GM12878 (cell line): ENCODE data around the gene ZNF680. TPM values are rescaled to one million over a fixed set of nuclear protein-coding genes. Genes with fewer than 3 reads are reported as not detected.

ENCODE experiments used
- ATAC-seq: fragments of 200-7000 bp; cut with Tn5 transposase; 3 replicates; pipeline ENCODE4 v1.9.1; 2020; ENCODE audit warnings: mild to moderate bottlenecking, moderate library complexity
- BruUV-seq: library from RNA; stranded (reverse); fragments of 400-500 nt; replicated peaks from 2 replicates; lab custom pipeline; 2021; lab: Mats Ljungman, UMichigan
- CTCF ChIA-PET: fragments of 300-600 bp; sonication (Branson Sonifier 250); formaldehyde crosslinking; extraction: SDS; loops from one replicate; lab custom pipeline; 2021; ENCODE audit warnings: inconsistent platforms; lab: Yijun Ruan, JAX
- POLR2A ChIA-PET: fragments of 350-600 bp; formaldehyde crosslinking; extraction: SDS; loops from one replicate; lab custom pipeline; 2021; ENCODE audit warnings: inconsistent platforms; lab: Charles Lee
- RAD21 ChIA-PET: fragments of 300-600 bp; sonication (Branson Sonifier 250); formaldehyde crosslinking; loops from one replicate; lab custom pipeline; 2023; ENCODE audit warnings: antibody characterized with exemption; ENCODE audit not compliant: unreplicated experiment; lab: Charles Lee
- SMC1A ChIA-PET: fragments of 300-600 bp; sonication (Branson Sonifier 250); formaldehyde crosslinking; loops from one replicate; lab custom pipeline; 2023; ENCODE audit not compliant: unreplicated experiment, uncharacterized antibody; lab: Charles Lee
- DNase-seq: peaks from one replicate; pipeline ENCODE4 v3.0.0-alpha.2; 2011; ENCODE audit warnings: low read depth, low spot score
- FAIRE-seq: peaks from 3 replicates; lab custom pipeline; 2011; peaks lifted over from hg19 to GRCh38; lab: Jason Lieb, UNC
- H2AFZ ChIP-seq: 2 replicates; pipeline ENCODE4 v1.6.0; 2011; ENCODE audit warnings: low read depth, low read length, control low read depth; ENCODE audit not compliant: control insufficient read depth
- H3K27ac ChIP-seq: 2 replicates; pipeline ENCODE4 v1.5.1; 2011; ENCODE audit warnings: control low read depth; ENCODE audit not compliant: control insufficient read depth, insufficient read depth
- H3K27me3 ChIP-seq, 2 experiments: replicated peaks in 1 of 2; 2 replicates each; pipeline versions ENCODE4 v1.6.0 to v1.6.1; 2011; ENCODE audit warnings: low read length in 1 of 2; ENCODE audit not compliant: control insufficient read depth in 2 of 2, insufficient read depth in 2 of 2
- H3K36me3 ChIP-seq, 2 experiments: 2 replicates each; pipeline ENCODE4 v1.5.1; 2011; ENCODE audit warnings: low read length in 1 of 2; ENCODE audit not compliant: control insufficient read depth in 2 of 2, insufficient read depth in 2 of 2
- H3K4me1 ChIP-seq: 2 replicates; pipeline ENCODE4 v1.6.1; 2011; ENCODE audit warnings: mild to moderate bottlenecking, low read length, moderate library complexity, mixed read lengths; ENCODE audit not compliant: control insufficient read depth, insufficient read depth
- H3K4me2 ChIP-seq: 2 replicates; pipeline ENCODE4 v1.6.0; 2011; ENCODE audit warnings: control low read depth; ENCODE audit not compliant: control insufficient read depth, insufficient read depth
- H3K4me3 ChIP-seq: fragments of 200-600 bp; sonication (generic); 2 replicates; pipeline ENCODE4 v1.5.1; 2016
- H3K79me2 ChIP-seq: 2 replicates; pipeline ENCODE4 v1.6.0; 2011; ENCODE audit warnings: low read length; ENCODE audit not compliant: control insufficient read depth, insufficient read depth
- H3K9ac ChIP-seq: 2 replicates; pipeline ENCODE4 v1.8.0; 2011; ENCODE audit warnings: low read length, control low read depth, mixed read lengths; ENCODE audit not compliant: control insufficient read depth, insufficient read depth
- H3K9me3 ChIP-seq: replicated peaks from 3 replicates; pipeline ENCODE4 v1.5.1; 2011; ENCODE audit warnings: mild to moderate bottlenecking, low read length; ENCODE audit not compliant: control insufficient read depth, insufficient read depth
- H4K20me1 ChIP-seq: 2 replicates; pipeline ENCODE4 v1.6.0; 2011; ENCODE audit not compliant: control insufficient read depth, insufficient read depth
- CEBPZ ChIP-seq: fragments of 150-350 bp; IDR thresholded peaks from 2 replicates; pipeline ENCODE4 v1.6.1; 2016; ENCODE audit warnings: low read depth, low read length
- RUNX3 ChIP-seq: IDR thresholded peaks from 2 replicates; pipeline ENCODE4 v1.6.1; 2012; ENCODE audit warnings: low read length, inconsistent platforms
- SIN3A ChIP-seq: IDR thresholded peaks from 2 replicates; pipeline ENCODE4 v1.6.1; 2012; ENCODE audit warnings: low read depth, low read length, improper control_type of control experiment
- SRF ChIP-seq, 2 experiments: IDR thresholded peaks; 2 replicates each; pipeline ENCODE4 v1.6.1; 2011; ENCODE audit warnings: low read depth in 2 of 2, low read length in 2 of 2, mild to moderate bottlenecking in 1 of 2, moderate library complexity in 1 of 2
- YY1 ChIP-seq: IDR thresholded peaks from 2 replicates; pipeline ENCODE4 v1.6.1; 2011; ENCODE audit warnings: low read depth, mild to moderate bottlenecking, low read length
- ZNF274 ChIP-seq: IDR thresholded peaks from one replicate; pipeline ENCODE4 v1.8.0; 2011; ENCODE audit not compliant: insufficient read length, insufficient read depth
- WGBS: methylation state at CpG from one replicate; pipeline ENCODE4 v1.1.6; 2016; ENCODE audit warnings: low lambda C conversion rate; ENCODE audit not compliant: insufficient replicate concordance, insufficient coverage; ENCODE audit errors: missing lambda C conversion rate; 5-methylcytosine and 5-hydroxymethylcytosine counted together
- in situ Hi-C: fragments of 300-500 bp; cut with MboI; formaldehyde crosslinking; loops from 9 replicates; pipeline ENCODE4 v1.14.3; 2018; ENCODE audit warnings: mixed read lengths
- intact Hi-C: fragments of 100-400 bp; cut with micrococcal nuclease; formaldehyde crosslinking; loops from one replicate; pipeline ENCODE4 v1.14.2; 2022; ENCODE audit not compliant: unreplicated experiment
- polyA plus RNA-seq, 11 experiments: library from polyadenylated mRNA; depleted of rRNA in 4 of 11; unstranded in 6 of 11; stranded (reverse) in 5 of 11; fragments of >200 nt; fragmentation: Nextera tagmentation in 4 of 11; fragmentation: Illumina TruSeq in 1 of 11; extraction: Ambion mirVana in 4 of 11; extraction: Trizol in 1 of 11; gene quantifications; 1 replicate in 1 of 11; 2 replicates in 10 of 11; pipeline versions ENCODE4 v1.2.1 to v1.2.3, GENCODE V29; 2011 to 2016; ENCODE audit warnings: inconsistent platforms in 2 of 11, missing spikeins in 2 of 11, low read depth in 1 of 11
- total RNA-seq, 4 experiments: library from RNA; depleted of rRNA in 3 of 4; stranded (reverse); fragments of >200 nt in 3 of 4; fragmentation: Illumina TruSeq in 1 of 4; extraction: Trizol in 1 of 4; gene quantifications; 2 replicates each; pipeline versions ENCODE4 v1.2.1 to v1.2.3, GENCODE V29; 2013 to 2021
- TF ChIP-seq, protein P1 (sequence below): fragments of 450-650 bp; IDR thresholded peaks from 2 replicates; pipeline ENCODE4 v1.6.1; 2017; ENCODE audit warnings: mild to moderate bottlenecking

The ZNF680 gene
- total and polyA plus RNA-seq, 10 of the 15 experiments (the other 5 are each of a cell fraction or from before 2014, with no cell fraction given) = 5.0 to 13.6 (median 7.8) TPM

DNA sequence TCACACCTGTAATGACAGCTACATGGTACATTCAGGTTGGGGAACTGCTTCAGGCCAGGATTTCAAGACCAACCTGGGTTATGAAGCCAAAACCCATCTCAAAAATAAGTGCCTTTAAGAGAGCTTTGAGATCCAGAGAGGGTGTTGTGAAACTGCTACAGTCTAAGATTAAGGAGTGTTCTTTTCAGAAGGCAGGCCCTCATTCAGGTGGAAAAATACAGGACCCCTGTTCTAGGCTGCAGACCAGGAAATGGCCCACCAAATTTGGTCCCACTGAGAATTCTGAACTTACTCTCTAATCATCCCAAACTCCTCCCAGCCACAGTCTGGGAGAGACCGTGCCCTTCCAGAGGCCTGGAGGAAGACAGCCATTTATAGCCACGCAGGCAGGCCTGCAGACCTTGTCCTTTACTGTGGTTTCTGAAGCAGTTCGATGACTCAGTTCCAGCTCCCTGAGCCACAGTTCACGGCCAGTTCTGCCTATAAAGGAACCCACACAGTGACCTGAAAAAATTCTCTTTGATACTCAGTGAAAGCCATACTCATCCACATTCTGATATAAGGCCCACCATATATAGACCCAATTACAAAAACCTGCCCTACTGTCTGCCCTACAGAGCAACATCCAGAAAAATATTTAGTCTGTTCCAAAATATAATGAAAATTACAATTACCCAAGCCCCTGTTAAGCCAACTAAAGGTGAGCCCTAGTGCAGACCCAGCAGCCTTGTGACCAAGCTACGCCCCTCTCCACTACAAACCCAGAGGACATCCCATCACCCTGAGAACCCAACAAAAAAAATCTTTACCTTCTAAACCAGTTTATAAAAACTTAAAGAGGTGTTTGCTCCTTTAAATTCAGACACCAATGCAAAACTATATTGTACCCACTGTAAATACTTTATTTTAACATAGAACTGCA is 21.2 kb downstream of the ZNF680 start:
- RAD21 ChIA-PET = no interaction called here
- peak; percentile 66 for ATAC-seq
- H3K27ac ChIP-seq = no peak overlapping the region
- no peak overlapping the region for H2AFZ ChIP-seq
- no TSS peak for BruUV-seq
- 45% methylated on average over 5 of the region's 5 CpGs for WGBS
- in situ Hi-C loops = loop anchor here (25.0 kb wide), 1 partner anchor 871 kb away; no protein-coding TSS in a partner anchor
- SMC1A ChIA-PET = no interaction called here
- 0 out of 4 replicates have a peak, but pooled peaks of 1 of the 2 experiments have one; percentile 20 for TF ChIP-seq SRF (IDR thresholded peaks at IDR 0.05; ENCODE audit: low read depth in 2 of 2, low read length in 2 of 2)
- TF ChIP-seq SIN3A = no peak
- peak; percentile 41; the same call in 1 of the 2 replicates for TF ChIP-seq YY1
- TF ChIP-seq, protein P1, sequence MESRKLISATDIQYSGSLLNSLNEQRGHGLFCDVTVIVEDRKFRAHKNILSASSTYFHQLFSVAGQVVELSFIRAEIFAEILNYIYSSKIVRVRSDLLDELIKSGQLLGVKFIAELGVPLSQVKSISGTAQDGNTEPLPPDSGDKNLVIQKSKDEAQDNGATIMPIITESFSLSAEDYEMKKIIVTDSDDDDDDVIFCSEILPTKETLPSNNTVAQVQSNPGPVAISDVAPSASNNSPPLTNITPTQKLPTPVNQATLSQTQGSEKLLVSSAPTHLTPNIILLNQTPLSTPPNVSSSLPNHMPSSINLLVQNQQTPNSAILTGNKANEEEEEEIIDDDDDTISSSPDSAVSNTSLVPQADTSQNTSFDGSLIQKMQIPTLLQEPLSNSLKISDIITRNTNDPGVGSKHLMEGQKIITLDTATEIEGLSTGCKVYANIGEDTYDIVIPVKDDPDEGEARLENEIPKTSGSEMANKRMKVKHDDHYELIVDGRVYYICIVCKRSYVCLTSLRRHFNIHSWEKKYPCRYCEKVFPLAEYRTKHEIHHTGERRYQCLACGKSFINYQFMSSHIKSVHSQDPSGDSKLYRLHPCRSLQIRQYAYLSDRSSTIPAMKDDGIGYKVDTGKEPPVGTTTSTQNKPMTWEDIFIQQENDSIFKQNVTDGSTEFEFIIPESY = no peak
- TF ChIP-seq CEBPZ = no peak
- TF ChIP-seq RUNX3 = peak; percentile 55
- no peak for TF ChIP-seq ZNF274
- H4K20me1 ChIP-seq = no peaks in the 10 kb centered on the region
- intact Hi-C loops = loop anchor here (10.0 kb wide), 1 partner anchor 197 kb away; no protein-coding TSS in a partner anchor
- no peak for FAIRE-seq
- H3K4me1 ChIP-seq = no peaks in the 10 kb centered on the region
- H3K79me2 ChIP-seq = no peaks in the 10 kb centered on the region
- CTCF ChIA-PET = no interaction called here
- POLR2A ChIA-PET = no interaction called here
- H3K4me2 ChIP-seq = no peak overlapping the region
- H3K36me3 ChIP-seq = no peaks in the 10 kb centered on the region; a peak in 2 of 4 replicates
- DNase-seq = no peak
- no peak overlapping the region for H3K9ac ChIP-seq
- no peaks in the 10 kb centered on the region for H3K27me3 ChIP-seq
- H3K4me3 ChIP-seq = no peak overlapping the region
- H3K9me3 ChIP-seq = peaks cover 13% of the 10 kb centered on the region; the same call in 2 of the 3 replicates
